ENCODE measurements around the gene NKD1.

The NKD1 gene

GRCh38 chr16:50632927-50633800 lies 85.0 kb downstream of the NKD1 start:
- no peak for DNase-seq

GRCh38 chr16:50634090-50634489 lies 85.9 kb downstream of the NKD1 start:
- DNase-seq, result no peak

GRCh38 chr16:50634947-50635346 lies 86.8 kb downstream of the NKD1 start:
- DNase-seq, result no peak

- no peak for DNase-seq
Measured at GRCh38 chr16:50635505-50636392, 87.6 kb downstream of the NKD1 start.

GRCh38 chr16:50636753-50637374 lies 88.7 kb downstream of the NKD1 start:
- no peak for DNase-seq

- DNase-seq, result no peak
Measured at GRCh38 chr16:50637716-50638602, 89.8 kb downstream of the NKD1 start.

GRCh38 chr16:50638816-50639670 lies 90.8 kb downstream of the NKD1 start:
- no peak for DNase-seq

- DNase-seq, result no peak
Measured at GRCh38 chr16:50640391-50640790, 92.2 kb downstream of the NKD1 start.

GRCh38 chr16:50640919-50641817 lies 93.0 kb downstream of the NKD1 start:
- DNase-seq, result no peak

GRCh38 chr16:50641818-50642187 lies 93.6 kb downstream of the NKD1 start:
- no peak for DNase-seq

GRCh38 chr16:50642349-50642748 lies 94.2 kb downstream of the NKD1 start:
- DNase-seq, result no peak

- no peak for DNase-seq
Measured at GRCh38 chr16:50643192-50643591, 95.0 kb downstream of the NKD1 start.

GRCh38 chr16:50644245-50644644 lies 96.0 kb downstream of the NKD1 start:
- DNase-seq, result no peak

GRCh38 chr16:50644729-50645128 lies 96.5 kb downstream of the NKD1 start:
- no peak for DNase-seq

- no peak for DNase-seq
Measured at GRCh38 chr16:50645563-50646220, 97.5 kb downstream of the NKD1 start.

- no peak for DNase-seq
Measured at GRCh38 chr16:50646345-50646744, 98.1 kb downstream of the NKD1 start.

GRCh38 chr16:50651835-50652438 lies 103.7 kb downstream of the NKD1 start:
- no peak for DNase-seq

GRCh38 chr16:50652836-50653425 lies 104.7 kb downstream of the NKD1 start:
- DNase-seq, result no peak

Data from NCI-H1436 (cell line).